HEK293 (cell line): Measurements from ENCODE around the gene CLVS2.

Experiments
- CTCF ChIA-PET: fragments of 350-600 bp; formaldehyde crosslinking; extraction: SDS; loops from one replicate; lab custom pipeline; 2021; ENCODE audit warnings: antibody characterized with exemption; lab: Yijun Ruan, JAX
- POLR2A ChIA-PET: fragments of 300-600 bp; formaldehyde crosslinking; extraction: SDS; loops from one replicate; lab custom pipeline; 2020; ENCODE audit warnings: antibody characterized with exemption, inconsistent platforms; lab: Yijun Ruan, JAX
- H3K27ac ChIP-seq: fragments of 200-500 bp; sonication (Bioruptor generic); 2 replicates; pipeline ENCODE4 v1.5.1; 2014; ENCODE audit warnings: low read depth, low read length, control low read depth, inconsistent platforms; ENCODE audit errors: extremely low read depth
- H3K36me3 ChIP-seq, 2 experiments: fragments of 200-500 bp in 1 of 2; sonication (Bioruptor generic) in 1 of 2; 1 replicate in 1 of 2; 2 replicates in 1 of 2; pipeline ENCODE4 v1.5.1; 2014 to 2017; ENCODE audit warnings: inconsistent platforms in 2 of 2, low read length in 2 of 2; ENCODE audit not compliant: control insufficient read depth in 2 of 2, insufficient read depth in 1 of 2
- H3K4me1 ChIP-seq: fragments of 200-500 bp; sonication (Bioruptor generic); 2 replicates; pipeline ENCODE4 v1.5.1; 2014; ENCODE audit warnings: mild to moderate bottlenecking, low read length, inconsistent platforms; ENCODE audit not compliant: control insufficient read depth, insufficient read depth
- H3K4me3 ChIP-seq: 2 replicates; pipeline ENCODE4 v1.5.1; 2011; ENCODE audit warnings: low read depth, mild to moderate bottlenecking, control low read depth, low read length, moderate library complexity
- H3K9me3 ChIP-seq: fragments of 200-500 bp; sonication (Bioruptor generic); 2 replicates; pipeline ENCODE4 v1.5.1; 2014; ENCODE audit warnings: low read depth, low read length, inconsistent platforms; ENCODE audit not compliant: control insufficient read depth, insufficient read depth
- ATF2 ChIP-seq: fragments of 450-650 bp; formaldehyde crosslinking; IDR thresholded peaks from 2 replicates; pipeline ENCODE4 v1.5.1; 2016; ENCODE audit warnings: missing biosample characterization, missing genetic modification characterization, low read depth
- CTCF ChIP-seq: fragments of 450-650 bp; formaldehyde crosslinking; IDR thresholded peaks from 2 replicates; pipeline ENCODE4 v1.5.1; 2016; ENCODE audit warnings: missing biosample characterization, missing genetic modification characterization
- GLI2 ChIP-seq: fragments of 450-650 bp; formaldehyde crosslinking; IDR thresholded peaks from 2 replicates; pipeline ENCODE4; 2017; ENCODE audit warnings: missing biosample characterization, missing genetic modification characterization, low read depth, borderline replicate concordance
- IKZF3 ChIP-seq: fragments of 450-650 bp; IDR thresholded peaks from 2 replicates; pipeline ENCODE4 v1.5.0; 2018; ENCODE audit warnings: missing biosample characterization, mild to moderate bottlenecking, missing genetic modification characterization, moderate library complexity
- KLF1 ChIP-seq: fragments of 450-650 bp; formaldehyde crosslinking; IDR thresholded peaks from 2 replicates; pipeline ENCODE4 v1.5.1; 2016; ENCODE audit warnings: missing biosample characterization, missing genetic modification characterization
- KLF9 ChIP-seq: fragments of 450-650 bp; formaldehyde crosslinking; IDR thresholded peaks from 2 replicates; pipeline ENCODE4 v1.5.1; 2016; ENCODE audit warnings: missing biosample characterization, missing genetic modification characterization, low read depth
- MEIS1 ChIP-seq: sonication (generic); formaldehyde crosslinking; IDR thresholded peaks from 2 replicates; pipeline ENCODE4 v1.8.1; 2022; ENCODE audit warnings: missing genetic modification reagents, mild to moderate bottlenecking, borderline replicate concordance
- MZF1 ChIP-seq: fragments of 450-650 bp; formaldehyde crosslinking; IDR thresholded peaks from 2 replicates; pipeline ENCODE4 v1.5.1; 2017; ENCODE audit warnings: missing biosample characterization, missing genetic modification characterization, borderline replicate concordance
- ZEB2 ChIP-seq: fragments of 450-650 bp; formaldehyde crosslinking; IDR thresholded peaks from 2 replicates; pipeline ENCODE4 v1.5.1; 2016; ENCODE audit warnings: missing biosample characterization, missing genetic modification characterization
- ZNF155 ChIP-seq: fragments of 450-650 bp; formaldehyde crosslinking; IDR thresholded peaks from 2 replicates; pipeline ENCODE4 v1.5.1; 2016; ENCODE audit warnings: missing biosample characterization, missing genetic modification characterization
- ZNF18 ChIP-seq: fragments of 450-650 bp; formaldehyde crosslinking; IDR thresholded peaks from 2 replicates; pipeline ENCODE4 v1.5.1; 2016; ENCODE audit warnings: missing biosample characterization, missing genetic modification characterization
- ZNF311 ChIP-seq: fragments of 450-650 bp; formaldehyde crosslinking; IDR thresholded peaks from 2 replicates; pipeline ENCODE4 v1.5.1; 2017; ENCODE audit warnings: missing biosample characterization, missing genetic modification characterization, borderline replicate concordance
- ZNF324 ChIP-seq: fragments of 450-650 bp; formaldehyde crosslinking; IDR thresholded peaks from 2 replicates; pipeline ENCODE4 v1.5.1; 2016; ENCODE audit warnings: missing biosample characterization, missing genetic modification characterization
- ZNF501 ChIP-seq: fragments of 450-650 bp; formaldehyde crosslinking; IDR thresholded peaks from 2 replicates; pipeline ENCODE4 v1.5.1; 2016; ENCODE audit warnings: missing biosample characterization, missing genetic modification characterization
- ZNF610 ChIP-seq: fragments of 450-650 bp; formaldehyde crosslinking; IDR thresholded peaks from 2 replicates; pipeline ENCODE4 v1.5.1; 2016; ENCODE audit warnings: missing biosample characterization, missing genetic modification characterization, borderline replicate concordance
- ZNF629 ChIP-seq: fragments of 450-650 bp; formaldehyde crosslinking; IDR thresholded peaks from 2 replicates; pipeline ENCODE4 v1.5.1; 2017; ENCODE audit warnings: missing biosample characterization, missing genetic modification characterization
- ZNF639 ChIP-seq: fragments of 450-650 bp; formaldehyde crosslinking; IDR thresholded peaks from 2 replicates; pipeline ENCODE4 v1.5.1; 2016; ENCODE audit warnings: missing biosample characterization, missing genetic modification characterization
- ZNF677 ChIP-seq: fragments of 450-650 bp; IDR thresholded peaks from 2 replicates; pipeline ENCODE4 v1.5.0; 2018; ENCODE audit warnings: missing biosample characterization, mild to moderate bottlenecking, missing genetic modification characterization, moderate library complexity
- ZNF76 ChIP-seq: fragments of 450-650 bp; formaldehyde crosslinking; IDR thresholded peaks from 2 replicates; pipeline ENCODE4; 2016; ENCODE audit warnings: low read depth, missing biosample characterization, missing genetic modification characterization, borderline replicate concordance
- ZNF843 ChIP-seq: fragments of 450-650 bp; formaldehyde crosslinking; IDR thresholded peaks from 2 replicates; pipeline ENCODE4 v1.5.1; 2016; ENCODE audit warnings: missing biosample characterization, missing genetic modification characterization
- TF ChIP-seq, protein P1 (sequence below): fragments of 450-650 bp; formaldehyde crosslinking; IDR thresholded peaks from 2 replicates; pipeline ENCODE4 v1.5.1; 2016; ENCODE audit warnings: missing biosample characterization, missing genetic modification characterization
- TF ChIP-seq, protein P2 (sequence below): fragments of 450-650 bp; formaldehyde crosslinking; conservative IDR thresholded peaks from 2 replicates; pipeline ENCODE4 v1.5.1; 2016; ENCODE audit warnings: low read depth, missing biosample characterization, missing genetic modification characterization

Gene CLVS2

GRCh38 chr6:122956376-122956775, 39.7 kb upstream of the CLVS2 start:
- TF ChIP-seq ZNF18 (tag by site-specific recombination) = no peak
- no peak for TF ChIP-seq ZNF639 (tag by site-specific recombination)
- no peak for TF ChIP-seq MZF1 (tag by site-specific recombination)
- TF ChIP-seq IKZF3 = no peak
- TF ChIP-seq, protein P1, sequence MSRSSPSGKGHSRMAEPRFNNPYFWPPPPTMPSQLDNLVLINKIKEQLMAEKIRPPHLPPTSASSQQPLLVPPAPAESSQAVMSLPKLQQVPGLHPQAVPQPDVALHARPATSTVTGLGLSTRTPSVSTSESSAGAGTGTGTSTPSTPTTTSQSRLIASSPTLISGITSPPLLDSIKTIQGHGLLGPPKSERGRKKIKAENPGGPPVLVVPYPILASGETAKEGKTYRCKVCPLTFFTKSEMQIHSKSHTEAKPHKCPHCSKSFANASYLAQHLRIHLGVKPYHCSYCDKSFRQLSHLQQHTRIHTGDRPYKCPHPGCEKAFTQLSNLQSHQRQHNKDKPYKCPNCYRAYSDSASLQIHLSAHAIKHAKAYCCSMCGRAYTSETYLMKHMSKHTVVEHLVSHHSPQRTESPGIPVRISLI = no peak
- TF ChIP-seq ZEB2 (tag by site-specific recombination) = no peak
- TF ChIP-seq, all 188 proteins: peak for 0
- no peak overlapping the region for H3K4me3 ChIP-seq

DNA sequence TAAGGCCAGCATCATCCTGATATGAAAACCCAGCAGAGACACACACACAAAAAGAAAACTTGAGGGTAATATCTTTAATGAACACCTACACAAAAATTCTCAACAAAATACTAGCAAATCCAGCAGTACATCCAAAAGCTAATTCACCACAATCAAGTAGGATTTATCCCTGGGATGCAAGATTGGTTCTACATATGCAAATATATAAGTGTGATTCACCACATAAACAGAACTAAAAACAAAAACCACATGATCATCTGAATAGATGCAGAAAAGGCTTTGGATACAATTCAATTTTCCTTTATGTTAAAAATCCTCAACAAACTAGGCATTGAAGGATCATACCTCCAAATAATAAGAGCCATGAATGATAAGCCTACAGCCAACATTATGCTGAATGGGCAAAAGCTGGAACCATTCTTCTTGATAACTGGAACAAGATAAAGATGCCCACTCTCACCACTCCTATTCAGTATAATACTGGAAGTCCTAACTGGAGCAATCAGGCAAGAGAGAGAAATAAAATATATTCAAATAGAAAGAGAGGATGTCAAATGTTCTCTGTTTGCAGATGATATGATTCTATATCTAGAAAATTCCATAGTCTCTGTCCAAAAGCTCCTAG, 33.9 kb upstream of the CLVS2 start:
- H3K27ac ChIP-seq = no peak overlapping the region
- no peaks in the 10 kb centered on the region for H3K9me3 ChIP-seq
- no peak overlapping the region for H3K4me3 ChIP-seq
- CTCF ChIA-PET = no interaction called here
- no peaks in the 10 kb centered on the region for H3K36me3 ChIP-seq
- POLR2A ChIA-PET = no interaction called here
- H3K4me1 ChIP-seq = no peaks in the 10 kb centered on the region
- TF ChIP-seq GLI2 (tag by site-specific recombination) (no peak), ZNF324 (tag by site-specific recombination) (no peak), ATF2 (tag by site-specific recombination) (no peak), ZNF610 (tag by site-specific recombination) (no peak), CTCF (tag by site-specific recombination) (no peak), ZNF311 (no peak), KLF9 (tag by site-specific recombination) (no peak), KLF1 (tag by site-specific recombination) (no peak), ZNF629 (tag by site-specific recombination) (no peak), ZNF501 (tag by site-specific recombination) (no peak), ZNF843 (tag by site-specific recombination) (no peak), ZNF76 (tag by site-specific recombination) (no peak), ZNF677 (tag by site-specific recombination) (no peak), ZNF155 (no peak), MEIS1 (no peak)
- TF ChIP-seq, protein P2, sequence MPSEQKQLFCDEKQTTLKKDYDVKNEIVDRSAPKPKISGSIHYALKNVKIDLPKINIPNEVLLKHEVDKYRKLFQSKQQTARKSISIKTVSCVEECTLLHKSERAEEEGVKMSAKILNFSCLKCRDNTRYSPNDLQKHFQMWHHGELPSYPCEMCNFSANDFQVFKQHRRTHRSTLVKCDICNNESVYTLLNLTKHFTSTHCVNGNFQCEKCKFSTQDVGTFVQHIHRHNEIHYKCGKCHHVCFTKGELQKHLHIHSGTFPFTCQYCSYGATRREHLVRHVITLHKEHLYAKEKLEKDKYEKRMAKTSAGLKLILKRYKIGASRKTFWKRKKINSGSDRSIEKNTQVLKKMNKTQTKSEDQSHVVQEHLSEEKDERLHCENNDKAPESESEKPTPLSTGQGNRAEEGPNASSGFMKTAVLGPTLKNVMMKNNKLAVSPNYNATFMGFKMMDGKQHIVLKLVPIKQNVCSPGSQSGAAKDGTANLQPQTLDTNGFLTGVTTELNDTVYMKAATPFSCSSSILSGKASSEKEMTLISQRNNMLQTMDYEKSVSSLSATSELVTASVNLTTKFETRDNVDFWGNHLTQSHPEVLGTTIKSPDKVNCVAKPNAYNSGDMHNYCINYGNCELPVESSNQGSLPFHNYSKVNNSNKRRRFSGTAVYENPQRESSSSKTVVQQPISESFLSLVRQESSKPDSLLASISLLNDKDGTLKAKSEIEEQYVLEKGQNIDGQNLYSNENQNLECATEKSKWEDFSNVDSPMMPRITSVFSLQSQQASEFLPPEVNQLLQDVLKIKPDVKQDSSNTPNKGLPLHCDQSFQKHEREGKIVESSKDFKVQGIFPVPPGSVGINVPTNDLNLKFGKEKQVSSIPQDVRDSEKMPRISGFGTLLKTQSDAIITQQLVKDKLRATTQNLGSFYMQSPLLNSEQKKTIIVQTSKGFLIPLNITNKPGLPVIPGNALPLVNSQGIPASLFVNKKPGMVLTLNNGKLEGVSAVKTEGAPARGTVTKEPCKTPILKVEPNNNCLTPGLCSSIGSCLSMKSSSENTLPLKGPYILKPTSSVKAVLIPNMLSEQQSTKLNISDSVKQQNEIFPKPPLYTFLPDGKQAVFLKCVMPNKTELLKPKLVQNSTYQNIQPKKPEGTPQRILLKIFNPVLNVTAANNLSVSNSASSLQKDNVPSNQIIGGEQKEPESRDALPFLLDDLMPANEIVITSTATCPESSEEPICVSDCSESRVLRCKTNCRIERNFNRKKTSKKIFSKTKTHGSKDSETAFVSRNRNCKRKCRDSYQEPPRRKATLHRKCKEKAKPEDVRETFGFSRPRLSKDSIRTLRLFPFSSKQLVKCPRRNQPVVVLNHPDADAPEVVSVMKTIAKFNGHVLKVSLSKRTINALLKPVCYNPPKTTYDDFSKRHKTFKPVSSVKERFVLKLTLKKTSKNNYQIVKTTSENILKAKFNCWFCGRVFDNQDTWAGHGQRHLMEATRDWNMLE = no peak

More at GRCh38 chr6:122956376-122956775, 39.7 kb upstream of the CLVS2 start:
- ChIA-PET CTCF (interaction anchor here (0.6 kb wide), 2 partner anchors 9 to 154 kb away, joined by 3 to 4 read pairs; no protein-coding TSS in a partner anchor), POLR2A (no interaction called here)
- Histone ChIP-seq H3K4me1 (no peaks in the 10 kb centered on the region), H3K9me3 (no peaks in the 10 kb centered on the region), H3K36me3 (no peaks in the 10 kb centered on the region), H3K27ac (no peak overlapping the region)
